Osteoblast (primary cell): ENCODE results near the gene SLC39A10. TPM values are rescaled to one million over a fixed set of nuclear protein-coding genes. Genes with fewer than 3 reads are reported as not detected.

ENCODE experiments used
- DNase-seq: peaks from one replicate; pipeline ENCODE4 v3.0.0; 2011; ENCODE audit warnings: low spot score, mixed read lengths; ENCODE audit not compliant: insufficient read length; ENCODE audit errors: missing footprints
- H2AFZ ChIP-seq: 2 replicates; pipeline ENCODE4 v1.6.0; 2011; ENCODE audit warnings: mild to moderate bottlenecking, low read length
- H3K27ac ChIP-seq: 2 replicates; pipeline ENCODE4 v1.5.1; 2011; ENCODE audit warnings: mild to moderate bottlenecking, low read depth, low read length, moderate library complexity
- H3K27me3 ChIP-seq: 2 replicates; pipeline ENCODE4 v1.6.0; 2012; ENCODE audit warnings: mild to moderate bottlenecking, control low read depth, inconsistent platforms, low read length, moderate library complexity; ENCODE audit not compliant: insufficient read depth
- H3K36me3 ChIP-seq: 2 replicates; pipeline ENCODE4 v1.5.1; 2011; ENCODE audit warnings: mild to moderate bottlenecking, low read length, control low read depth, moderate library complexity; ENCODE audit not compliant: insufficient read depth
- H3K4me1 ChIP-seq: 2 replicates; pipeline ENCODE4 v1.5.1; 2011; ENCODE audit warnings: mild to moderate bottlenecking, low read length, control low read depth, moderate library complexity; ENCODE audit not compliant: insufficient read depth
- H3K4me2 ChIP-seq: 2 replicates; pipeline ENCODE4 v1.6.0; 2011; ENCODE audit warnings: mild to moderate bottlenecking, low read length; ENCODE audit not compliant: insufficient read depth
- H3K4me3 ChIP-seq: fragments of 200-600 bp; sonication (generic); 3 replicates; pipeline ENCODE4 v1.5.1; 2012; ENCODE audit warnings: mild to moderate bottlenecking, low read length, inconsistent platforms; ENCODE audit not compliant: insufficient read depth
- H3K79me2 ChIP-seq: 2 replicates; pipeline ENCODE4 v1.6.0; 2012; ENCODE audit warnings: mild to moderate bottlenecking, low read length, control low read depth, inconsistent platforms; ENCODE audit not compliant: insufficient read depth
- H3K9me3 ChIP-seq: 2 replicates; pipeline ENCODE4 v1.5.1; 2011; ENCODE audit warnings: low read depth, low read length, control low read depth
- H4K20me1 ChIP-seq: 2 replicates; pipeline ENCODE4 v1.6.0; 2012; ENCODE audit warnings: mild to moderate bottlenecking, low read length, control low read depth; ENCODE audit not compliant: insufficient read depth
- total RNA-seq: library from RNA; depleted of rRNA; stranded (reverse); fragments of >200 nt; gene quantifications from 2 replicates; pipeline ENCODE4 v1.2.3, GENCODE V29; 2012
- TF ChIP-seq, protein P1 (sequence below): IDR thresholded peaks from 2 replicates; pipeline ENCODE4 v1.5.1; 2011; ENCODE audit warnings: mild to moderate bottlenecking, low read depth, low read length, moderate library complexity; ENCODE audit errors: extremely low read depth

SLC39A10 gene, protein sequence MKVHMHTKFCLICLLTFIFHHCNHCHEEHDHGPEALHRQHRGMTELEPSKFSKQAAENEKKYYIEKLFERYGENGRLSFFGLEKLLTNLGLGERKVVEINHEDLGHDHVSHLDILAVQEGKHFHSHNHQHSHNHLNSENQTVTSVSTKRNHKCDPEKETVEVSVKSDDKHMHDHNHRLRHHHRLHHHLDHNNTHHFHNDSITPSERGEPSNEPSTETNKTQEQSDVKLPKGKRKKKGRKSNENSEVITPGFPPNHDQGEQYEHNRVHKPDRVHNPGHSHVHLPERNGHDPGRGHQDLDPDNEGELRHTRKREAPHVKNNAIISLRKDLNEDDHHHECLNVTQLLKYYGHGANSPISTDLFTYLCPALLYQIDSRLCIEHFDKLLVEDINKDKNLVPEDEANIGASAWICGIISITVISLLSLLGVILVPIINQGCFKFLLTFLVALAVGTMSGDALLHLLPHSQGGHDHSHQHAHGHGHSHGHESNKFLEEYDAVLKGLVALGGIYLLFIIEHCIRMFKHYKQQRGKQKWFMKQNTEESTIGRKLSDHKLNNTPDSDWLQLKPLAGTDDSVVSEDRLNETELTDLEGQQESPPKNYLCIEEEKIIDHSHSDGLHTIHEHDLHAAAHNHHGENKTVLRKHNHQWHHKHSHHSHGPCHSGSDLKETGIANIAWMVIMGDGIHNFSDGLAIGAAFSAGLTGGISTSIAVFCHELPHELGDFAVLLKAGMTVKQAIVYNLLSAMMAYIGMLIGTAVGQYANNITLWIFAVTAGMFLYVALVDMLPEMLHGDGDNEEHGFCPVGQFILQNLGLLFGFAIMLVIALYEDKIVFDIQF
- total RNA-seq, result 31.8 and 38.0 TPM in 2 replicates

DNA sequence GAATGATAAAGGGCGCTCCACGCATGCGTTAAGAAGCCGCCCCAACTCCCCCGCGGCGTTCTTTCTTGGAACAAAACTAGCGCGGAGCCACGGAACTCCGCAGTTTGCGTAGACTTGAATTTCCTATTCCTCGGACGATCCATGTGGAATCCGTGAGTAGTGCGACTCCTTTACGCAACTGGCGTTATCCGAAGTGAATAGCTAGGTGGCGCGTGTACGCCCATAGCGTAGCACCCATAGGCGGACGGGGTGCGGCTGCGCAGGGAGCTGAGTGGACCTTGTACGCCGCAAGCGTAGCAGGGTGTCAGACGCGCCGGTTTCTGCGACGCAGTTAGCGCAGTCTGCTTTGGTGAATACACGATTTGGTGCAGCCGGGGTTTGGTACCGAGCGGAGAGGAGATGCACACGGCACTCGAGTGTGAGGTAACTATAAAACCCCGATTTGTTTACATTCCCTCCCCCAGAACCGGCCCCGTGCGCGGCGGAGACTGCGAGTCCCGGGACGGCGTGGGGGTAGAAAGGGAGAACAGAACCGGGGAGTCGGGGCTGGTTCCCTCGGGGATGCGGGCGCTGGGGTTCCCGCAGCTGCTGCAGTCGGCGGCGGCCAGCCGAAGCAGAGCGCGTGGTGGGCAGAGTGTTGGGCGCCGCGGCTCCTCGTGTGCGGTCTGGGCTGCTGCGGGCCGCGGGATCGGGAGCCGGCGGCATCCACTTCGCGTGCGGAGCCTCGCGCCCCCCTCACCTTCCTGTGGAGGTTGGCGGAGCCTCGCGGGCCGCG lies at the start of gene SLC39A10:
SLC39A10 (plus strand) TSS at position 368 of the 775 bp plus-strand sequence. CDS start 22,817 bp downstream, outside the sequence.
- H4K20me1 ChIP-seq, result peaks cover 13% of the 10 kb centered on the region
- H3K79me2 ChIP-seq, result peaks cover 40% of the 10 kb centered on the region
- H3K4me2 ChIP-seq, result peak within 1 kb of the TSS; percentile 73
- peak; percentile 94 for DNase-seq
- H3K27me3 ChIP-seq, result no peaks in the 10 kb centered on the region
- H3K27ac ChIP-seq, result peak within 1 kb of the TSS; percentile 86
- H3K36me3 ChIP-seq, result no peaks in the 10 kb centered on the region
- no peaks in the 10 kb centered on the region for H3K9me3 ChIP-seq
- H3K4me1 ChIP-seq, result peaks cover 17% of the 10 kb centered on the region
- peak within 1 kb of the TSS; percentile 53 for H2AFZ ChIP-seq
- peak within 1 kb of the TSS; percentile 88 for H3K4me3 ChIP-seq
- TF ChIP-seq, protein P1, sequence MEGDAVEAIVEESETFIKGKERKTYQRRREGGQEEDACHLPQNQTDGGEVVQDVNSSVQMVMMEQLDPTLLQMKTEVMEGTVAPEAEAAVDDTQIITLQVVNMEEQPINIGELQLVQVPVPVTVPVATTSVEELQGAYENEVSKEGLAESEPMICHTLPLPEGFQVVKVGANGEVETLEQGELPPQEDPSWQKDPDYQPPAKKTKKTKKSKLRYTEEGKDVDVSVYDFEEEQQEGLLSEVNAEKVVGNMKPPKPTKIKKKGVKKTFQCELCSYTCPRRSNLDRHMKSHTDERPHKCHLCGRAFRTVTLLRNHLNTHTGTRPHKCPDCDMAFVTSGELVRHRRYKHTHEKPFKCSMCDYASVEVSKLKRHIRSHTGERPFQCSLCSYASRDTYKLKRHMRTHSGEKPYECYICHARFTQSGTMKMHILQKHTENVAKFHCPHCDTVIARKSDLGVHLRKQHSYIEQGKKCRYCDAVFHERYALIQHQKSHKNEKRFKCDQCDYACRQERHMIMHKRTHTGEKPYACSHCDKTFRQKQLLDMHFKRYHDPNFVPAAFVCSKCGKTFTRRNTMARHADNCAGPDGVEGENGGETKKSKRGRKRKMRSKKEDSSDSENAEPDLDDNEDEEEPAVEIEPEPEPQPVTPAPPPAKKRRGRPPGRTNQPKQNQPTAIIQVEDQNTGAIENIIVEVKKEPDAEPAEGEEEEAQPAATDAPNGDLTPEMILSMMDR, result no peak

DNA sequence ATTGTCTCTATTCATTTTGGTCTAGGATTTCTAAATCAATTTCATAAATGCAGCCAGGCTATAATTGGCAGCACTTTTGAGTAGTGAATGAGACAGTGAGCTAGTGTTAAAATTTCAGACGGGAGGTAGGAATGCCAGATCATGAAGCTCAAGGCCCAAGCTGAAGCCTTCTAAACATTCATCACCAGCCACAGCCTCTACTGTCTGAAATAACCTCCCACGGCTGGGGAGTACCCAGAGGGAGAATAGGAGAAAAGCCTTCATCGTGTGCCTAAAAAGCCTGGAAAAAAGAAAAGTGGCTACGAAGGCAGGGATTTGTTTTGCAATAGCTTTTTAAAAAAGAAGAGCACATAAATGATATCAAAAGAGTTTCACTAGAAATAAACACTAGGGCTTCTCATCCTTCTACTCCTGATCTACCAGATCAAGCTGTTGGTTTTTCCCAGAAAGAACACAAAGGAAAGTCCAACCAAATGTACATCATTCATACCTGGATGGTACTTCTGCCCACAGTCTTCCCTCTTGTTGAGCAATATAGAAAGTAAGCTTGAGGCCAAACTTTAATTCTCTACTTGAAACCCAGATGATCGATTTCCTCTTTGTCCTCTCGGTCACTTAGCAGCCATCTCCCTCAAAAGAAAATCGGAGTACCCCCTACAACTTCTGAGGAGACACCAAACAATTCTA lies 48.1 kb upstream of the SLC39A10 start:
- no peaks in the 10 kb centered on the region for H3K27me3 ChIP-seq
- no peaks in the 10 kb centered on the region for H3K79me2 ChIP-seq
- H3K36me3 ChIP-seq, result no peaks in the 10 kb centered on the region
- peaks cover 17% of the 10 kb centered on the region for H3K4me1 ChIP-seq
- H4K20me1 ChIP-seq, result no peaks in the 10 kb centered on the region
- TF ChIP-seq, protein P1, result no peak
- H3K9me3 ChIP-seq, result no peaks in the 10 kb centered on the region
- no peak overlapping the region for H3K27ac ChIP-seq
- no peak overlapping the region for H3K4me3 ChIP-seq
- H2AFZ ChIP-seq, result peak overlapping the region; percentile 67
- H3K4me2 ChIP-seq, result no peak overlapping the region
- DNase-seq, result no peak

DNA sequence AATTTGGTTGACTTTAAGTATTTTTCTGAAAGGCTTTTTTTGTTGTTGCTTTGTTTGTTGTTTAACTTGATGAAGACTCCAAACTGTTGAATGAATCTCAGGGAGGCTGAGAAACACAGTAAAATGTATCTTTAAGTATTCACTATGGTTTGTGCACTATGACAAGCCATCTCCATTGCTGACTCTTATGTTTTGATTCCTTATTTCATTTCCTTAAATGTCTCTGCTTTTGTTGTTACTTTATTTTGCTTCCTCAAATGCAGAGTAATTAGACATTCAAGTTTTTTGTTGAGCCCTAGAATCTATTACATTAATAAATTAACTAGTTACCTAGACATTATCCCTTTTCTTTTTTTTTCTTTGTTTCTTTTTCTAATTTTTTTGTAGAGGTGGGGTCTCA lies 46.3 kb upstream of the SLC39A10 start:
- Histone ChIP-seq H3K4me1 (peaks cover 27% of the 10 kb centered on the region), H3K79me2 (no peaks in the 10 kb centered on the region), H4K20me1 (no peaks in the 10 kb centered on the region), H3K4me3 (no peak overlapping the region), H3K27me3 (no peaks in the 10 kb centered on the region), H2AFZ (no peak overlapping the region), H3K36me3 (no peaks in the 10 kb centered on the region), H3K9me3 (no peaks in the 10 kb centered on the region), H3K4me2 (no peak overlapping the region), H3K27ac (no peak overlapping the region)
- TF ChIP-seq, protein P1, result no peak
- DNase-seq, result no peak
